Subcutaneous adipose tissue (tissue), 4 donors: Measurements from ENCODE around the gene EDARADD. TPM values are rescaled to one million over a fixed set of nuclear protein-coding genes. Genes with fewer than 3 reads are reported as not detected.

Experiments used
- total RNA-seq, 4 donors: library from RNA; depleted of rRNA; stranded (reverse); fragments of >200 nt; gene quantifications; one replicate each; pipeline ENCODE4 v1.1.0, GENCODE V29; 2016
- TF ChIP-seq, protein P1 (sequence below): fragments of 450-650 bp; IDR thresholded peaks from one replicate; pipeline ENCODE4 v1.5.1; 2016; ENCODE audit warnings: low read depth, mild to moderate bottlenecking, control low read depth, antibody characterized with exemption, moderate library complexity

The EDARADD gene
- total RNA-seq, 4 donors from 2014 or later, result 0.66 to 3.1 TPM; not detected in 2

DNA sequence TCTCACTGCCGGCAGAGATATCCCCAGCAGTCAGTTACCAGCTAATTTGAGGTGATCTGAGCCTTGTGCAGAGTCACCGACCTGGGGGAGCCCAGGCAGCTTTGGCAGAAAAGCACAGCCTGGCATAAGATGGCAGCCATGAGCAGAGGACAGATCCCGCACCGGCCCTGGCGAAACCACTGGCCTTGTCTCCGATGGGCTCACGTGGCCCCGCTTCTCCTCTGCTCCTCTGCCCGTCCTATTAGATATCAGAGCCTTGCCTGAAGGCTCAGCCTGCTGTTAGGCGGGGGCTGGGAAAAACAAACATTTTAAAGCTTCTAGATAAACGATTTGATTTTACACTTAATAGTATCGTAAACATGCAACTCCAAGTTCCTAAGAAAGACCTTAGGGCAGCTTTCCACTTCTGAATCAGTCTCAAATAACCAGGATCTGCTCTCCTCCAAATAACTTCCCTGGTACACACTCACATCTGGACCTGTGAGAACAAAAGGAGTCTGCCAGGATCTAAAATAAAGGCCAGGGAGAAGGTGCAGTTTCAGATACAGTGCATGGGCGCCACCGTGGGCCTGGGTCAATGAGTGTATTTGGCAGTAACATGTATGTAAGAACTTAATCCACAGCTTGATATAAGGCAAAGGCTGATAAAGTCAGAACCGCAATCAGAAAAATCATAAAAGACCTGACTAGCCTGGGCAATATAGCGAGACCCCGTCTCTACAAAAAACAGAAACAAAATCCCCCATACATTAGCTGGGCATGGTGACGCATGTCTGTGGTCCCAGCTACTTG is 10.0 kb downstream of the EDARADD start:
- TF ChIP-seq, protein P1, sequence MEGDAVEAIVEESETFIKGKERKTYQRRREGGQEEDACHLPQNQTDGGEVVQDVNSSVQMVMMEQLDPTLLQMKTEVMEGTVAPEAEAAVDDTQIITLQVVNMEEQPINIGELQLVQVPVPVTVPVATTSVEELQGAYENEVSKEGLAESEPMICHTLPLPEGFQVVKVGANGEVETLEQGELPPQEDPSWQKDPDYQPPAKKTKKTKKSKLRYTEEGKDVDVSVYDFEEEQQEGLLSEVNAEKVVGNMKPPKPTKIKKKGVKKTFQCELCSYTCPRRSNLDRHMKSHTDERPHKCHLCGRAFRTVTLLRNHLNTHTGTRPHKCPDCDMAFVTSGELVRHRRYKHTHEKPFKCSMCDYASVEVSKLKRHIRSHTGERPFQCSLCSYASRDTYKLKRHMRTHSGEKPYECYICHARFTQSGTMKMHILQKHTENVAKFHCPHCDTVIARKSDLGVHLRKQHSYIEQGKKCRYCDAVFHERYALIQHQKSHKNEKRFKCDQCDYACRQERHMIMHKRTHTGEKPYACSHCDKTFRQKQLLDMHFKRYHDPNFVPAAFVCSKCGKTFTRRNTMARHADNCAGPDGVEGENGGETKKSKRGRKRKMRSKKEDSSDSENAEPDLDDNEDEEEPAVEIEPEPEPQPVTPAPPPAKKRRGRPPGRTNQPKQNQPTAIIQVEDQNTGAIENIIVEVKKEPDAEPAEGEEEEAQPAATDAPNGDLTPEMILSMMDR, result no peak

DNA sequence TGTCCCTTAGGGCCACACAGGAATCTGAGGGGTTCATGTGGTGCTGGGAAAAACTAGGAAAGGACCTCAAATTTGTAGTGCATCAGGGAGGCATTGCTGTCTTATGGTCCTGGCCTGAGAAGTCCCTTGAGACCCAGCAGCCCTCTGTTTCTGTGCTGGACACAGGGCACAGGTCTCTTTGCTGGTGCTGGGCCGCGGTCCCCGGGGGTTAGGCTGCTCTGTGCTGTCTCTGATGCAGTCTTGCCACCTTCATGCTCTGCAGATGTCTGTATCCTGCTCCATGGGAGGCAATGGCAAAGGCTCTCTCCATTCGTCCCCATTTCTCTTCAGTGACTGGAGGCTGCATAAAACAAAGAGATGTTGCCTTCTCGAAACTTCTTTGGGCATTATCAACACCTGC is 13.0 kb downstream of the EDARADD start:
- TF ChIP-seq, protein P1, result no peak

DNA sequence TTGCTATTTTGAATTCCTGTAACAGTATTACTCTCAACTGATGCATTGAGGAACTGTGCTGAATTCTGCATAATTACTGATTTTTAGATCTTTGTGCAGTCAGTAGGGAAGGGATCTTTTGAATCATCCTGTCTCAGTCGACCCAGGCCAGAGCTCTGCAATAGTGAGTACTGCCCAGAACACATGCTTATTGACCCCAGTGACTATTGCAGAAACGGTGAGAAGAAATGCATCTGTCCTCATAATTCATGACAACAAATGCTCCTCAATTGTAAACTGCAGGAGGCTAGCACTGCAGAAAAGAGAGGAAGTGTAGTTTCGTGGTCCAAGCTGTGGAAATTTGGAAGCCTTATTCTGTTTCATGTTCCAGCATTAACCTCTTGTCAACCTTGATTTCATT is 19.6 kb downstream of the EDARADD start:
- TF ChIP-seq, protein P1, result no peak

DNA sequence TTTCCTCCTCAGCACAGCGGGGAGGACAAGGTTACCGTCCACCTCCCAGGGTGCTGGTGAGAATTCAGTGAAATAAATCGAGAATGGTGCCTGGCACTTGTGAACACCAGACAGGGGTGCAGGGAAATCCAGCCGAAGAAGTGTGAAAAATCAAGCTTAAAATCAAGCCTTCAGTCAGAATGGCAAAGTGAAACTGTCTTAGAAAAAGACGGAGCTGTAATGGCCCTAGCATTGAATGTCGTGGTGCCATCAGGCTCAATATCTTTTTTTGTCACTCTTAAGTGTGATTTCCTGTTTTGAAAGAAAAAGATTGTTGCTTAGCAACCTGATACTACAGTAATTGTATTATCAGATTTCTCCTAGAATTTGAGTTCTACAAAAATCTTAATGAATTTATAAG is 22.1 kb downstream of the EDARADD start:
- TF ChIP-seq, protein P1, result no peak

DNA sequence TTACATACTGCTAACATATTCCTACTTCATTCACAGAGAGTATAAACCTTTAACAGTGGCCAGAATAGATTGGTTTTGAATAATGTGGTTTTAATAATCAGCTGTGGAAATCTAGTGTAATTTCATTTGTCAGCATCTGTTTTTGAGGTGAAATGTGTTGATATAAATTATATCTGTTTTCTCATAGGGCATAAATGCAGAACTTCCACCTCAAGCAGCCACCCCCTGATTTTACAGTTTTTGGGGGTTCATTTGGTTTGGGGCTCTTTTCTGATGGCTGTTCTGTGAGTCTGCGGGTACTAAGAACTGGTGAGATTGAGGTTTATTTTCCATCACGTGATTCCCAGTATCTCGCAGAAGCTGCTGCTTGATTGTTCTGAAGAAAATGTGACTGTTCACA is 23.2 kb downstream of the EDARADD start:
- TF ChIP-seq, protein P1, result no peak

DNA sequence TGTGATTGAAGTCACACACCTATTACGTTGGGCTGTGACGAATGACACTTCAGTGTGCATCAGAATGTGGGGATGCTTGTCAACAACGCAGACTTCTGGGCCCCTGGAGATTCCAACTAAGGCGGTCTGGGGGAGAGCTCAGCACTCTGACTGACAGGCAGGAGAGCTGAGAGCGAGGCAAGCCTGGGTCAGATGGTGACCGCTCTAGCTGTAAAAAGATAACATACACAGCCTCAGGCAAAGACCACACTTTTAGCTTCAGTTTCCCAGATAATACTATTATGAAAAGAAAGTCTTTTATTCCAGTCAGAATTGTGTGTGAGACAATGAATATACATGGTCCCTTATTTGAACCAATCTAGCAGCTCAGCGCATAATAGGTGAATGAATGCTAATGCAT is 25.4 kb downstream of the EDARADD start:
- TF ChIP-seq, protein P1, result no peak

DNA sequence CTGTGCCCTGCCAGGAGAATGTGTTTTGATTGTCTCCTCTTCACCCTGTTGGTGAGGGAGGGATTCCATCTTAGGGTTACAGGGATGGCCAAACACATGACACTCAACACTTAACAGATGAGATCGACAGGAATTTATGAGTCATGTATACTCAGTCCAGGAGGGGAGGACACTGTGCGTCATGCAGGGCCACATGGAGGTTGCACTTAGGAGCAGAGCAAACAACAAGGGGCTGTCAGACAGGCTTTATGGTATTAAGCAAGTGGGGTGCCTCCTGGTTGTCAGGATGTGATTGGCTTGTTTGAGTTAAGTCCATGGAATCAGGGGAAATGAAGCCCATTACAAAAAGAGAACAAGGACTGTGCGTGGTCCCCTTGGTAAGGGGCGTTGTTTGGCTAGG is 26.9 kb downstream of the EDARADD start:
- TF ChIP-seq, protein P1, result no peak
